GM19035 (cell line): ENCODE results near the gene ADAMTS14.

ENCODE experiments used
- ATAC-seq: cut with Tn5 transposase; IDR thresholded peaks from one replicate; pipeline ENCODE4 v1.9.1; 2021; ENCODE audit not compliant: unreplicated experiment

Gene ADAMTS14

DNA sequence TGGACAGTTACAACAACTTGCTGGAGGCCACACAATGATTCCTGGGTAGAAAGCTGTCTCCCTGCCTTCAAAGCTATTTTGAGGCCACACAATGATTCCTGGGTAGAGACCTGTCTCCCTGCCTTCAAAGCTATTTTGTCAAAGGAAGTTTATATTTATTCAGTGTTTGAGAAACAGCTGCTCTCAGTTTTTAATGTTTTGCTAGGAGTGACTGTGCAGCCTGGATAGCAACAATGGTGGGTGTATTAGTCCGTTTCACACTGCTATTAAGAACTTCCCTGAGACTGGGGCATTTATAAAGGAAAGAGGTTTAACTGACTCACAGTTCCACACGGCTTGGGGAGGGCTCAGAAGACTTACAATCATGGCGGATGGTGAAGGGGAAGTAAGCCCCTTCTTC is 139.6 kb downstream of the ADAMTS14 start:
- ATAC-seq: no peak
